CD4-positive, alpha-beta T cell (primary cell): ENCODE measurements around the gene GPR157. TPM values are rescaled to one million over a fixed set of nuclear protein-coding genes. Genes with fewer than 3 reads are reported as not detected.

Source experiments
- ATAC-seq: fragments of 200-7000 bp; cut with Tn5 transposase; one replicate; pipeline ENCODE4 v1.10.0; 2022; ENCODE audit warnings: mild to moderate bottlenecking; ENCODE audit not compliant: poor library complexity
- CTCF ChIA-PET: fragments of 350-600 bp; sonication (Branson Sonifier 250); formaldehyde crosslinking; loops from one replicate; lab custom pipeline; 2021; ENCODE audit warnings: antibody characterized with exemption, inconsistent platforms; lab: Charles Lee
- POLR2A ChIA-PET: fragments of 350-600 bp; sonication (Branson Sonifier 250); formaldehyde crosslinking; loops from one replicate; lab custom pipeline; 2021; ENCODE audit warnings: antibody characterized with exemption, inconsistent platforms; lab: Charles Lee
- DNase-seq, 14 experiments: peaks; one replicate each; pipeline ENCODE4 v3.0.0-alpha.2; 2013 to 2020; ENCODE audit warnings: mixed read lengths in 2 of 14
- H3K27ac ChIP-seq, 2 donors: one replicate each; pipeline versions ENCODE4 v1.5.1 to v1.7.0; 2013; ENCODE audit warnings: low read length in 2 of 2, low read depth in 1 of 2, mild to moderate bottlenecking in 1 of 2
- H3K27me3 ChIP-seq, 2 experiments: 1 replicate in 1 of 2; 2 replicates in 1 of 2; pipeline versions ENCODE4 v1.6.1 to v1.7.0; 2013; ENCODE audit warnings: low read length in 2 of 2, control low read depth in 1 of 2, mild to moderate bottlenecking in 1 of 2, moderate library complexity in 1 of 2; ENCODE audit not compliant: insufficient read depth in 2 of 2, control insufficient read depth in 1 of 2
- H3K36me3 ChIP-seq: one replicate; pipeline ENCODE4 v1.6.1; 2013; ENCODE audit warnings: low read length, control low read depth; ENCODE audit not compliant: insufficient read depth
- H3K4me1 ChIP-seq: one replicate; pipeline ENCODE4 v1.6.1; 2013; ENCODE audit warnings: low read length, control low read depth; ENCODE audit not compliant: insufficient read depth
- H3K4me3 ChIP-seq: one replicate; pipeline ENCODE4 v1.5.1; 2013; ENCODE audit warnings: mild to moderate bottlenecking, low read length, moderate library complexity
- H3K9me3 ChIP-seq, 2 experiments: 1 replicate in 1 of 2; 2 replicates in 1 of 2; pipeline versions ENCODE4 v1.6.1 to v1.7.0; 2013; ENCODE audit warnings: low read length in 2 of 2, mild to moderate bottlenecking in 2 of 2, control low read depth in 1 of 2, moderate library complexity in 1 of 2; ENCODE audit not compliant: control insufficient read depth in 1 of 2, insufficient read depth in 1 of 2
- H3K27ac Mint-ChIP-seq: one replicate; pipeline ENCODE4 v1.8.0; 2020; ENCODE audit warnings: mixed read lengths
- H3K27me3 Mint-ChIP-seq: one replicate; pipeline ENCODE4 v1.8.0; 2021; ENCODE audit warnings: mixed read lengths
- H3K36me3 Mint-ChIP-seq: one replicate; pipeline ENCODE4 v1.8.0; 2021; ENCODE audit warnings: low read depth, mixed read lengths
- H3K4me1 Mint-ChIP-seq: one replicate; pipeline ENCODE4 v1.8.0; 2021; ENCODE audit warnings: low read depth, mixed read lengths
- H3K4me3 Mint-ChIP-seq: one replicate; pipeline ENCODE4 v1.8.0; 2020; ENCODE audit warnings: mild to moderate bottlenecking, mixed read lengths
- H3K9me3 Mint-ChIP-seq: one replicate; pipeline ENCODE4 v1.8.0; 2020; ENCODE audit warnings: mixed read lengths
- intact Hi-C, 2 experiments: fragments of 100-400 bp; cut with DNase I in 1 of 2; cut with micrococcal nuclease in 1 of 2; formaldehyde crosslinking; loops; one replicate each; pipeline versions ENCODE4 v1.15.1 to v1.9.0; 2023 to 2025; cut with DNase I, micrococcal nuclease
- total RNA-seq, 174 experiments: library from RNA in 2 of 174; stranded (reverse) in 2 of 174; gene quantifications; one replicate each; pipeline ENCODE4 v1.2.3 and lab custom pipeline; 2021 to 2026
- TF ChIP-seq, protein P1 (sequence below): fragments of 200-600 bp; IDR thresholded peaks from one replicate; pipeline ENCODE4 v1.8.0; 2022; ENCODE audit warnings: antibody characterized with exemption, mild to moderate bottlenecking

The GPR157 gene
- total RNA-seq, 2 experiments from 2014 or later, result 2.1 to 5.1 TPM

DNA sequence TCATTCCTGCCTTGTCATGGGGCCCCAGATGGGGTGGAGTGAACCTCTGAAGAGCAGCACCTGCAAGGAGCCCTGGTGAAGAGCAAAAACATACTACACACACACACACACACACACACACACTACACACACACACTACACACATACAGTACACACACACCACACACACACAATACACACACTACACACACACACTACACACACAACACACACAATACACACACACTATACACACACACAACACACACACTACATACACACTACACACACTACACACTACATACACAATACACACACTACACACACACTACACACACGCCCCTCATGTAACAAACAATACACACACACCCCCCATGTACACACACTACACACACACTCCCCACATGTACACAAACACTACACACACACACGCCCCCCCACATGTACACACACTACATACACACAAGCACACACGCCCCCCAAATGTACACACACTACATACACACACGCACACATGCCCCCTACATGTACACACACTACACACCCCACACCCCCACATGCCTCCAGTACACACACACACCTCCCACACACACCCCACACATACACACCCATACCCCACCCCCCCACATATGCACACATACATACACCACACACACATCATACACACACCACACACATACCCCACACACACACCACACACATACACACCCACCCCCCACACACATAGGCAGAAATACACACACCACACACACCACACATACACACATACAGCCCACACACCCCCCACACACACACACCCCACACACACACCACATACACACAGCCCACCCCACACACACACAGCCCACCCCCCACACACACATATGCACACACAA is 68.8 kb downstream of the GPR157 start:
- no peak overlapping the region for H3K4me3 ChIP-seq
- H3K4me1 ChIP-seq, result no peaks in the 10 kb centered on the region
- H3K4me3 Mint-ChIP-seq, result no peak overlapping the region
- ATAC-seq (no peak), DNase-seq (no peak)
- peaks cover 2% of the 10 kb centered on the region for H3K27me3 Mint-ChIP-seq
- H3K36me3 Mint-ChIP-seq, result no peaks in the 10 kb centered on the region
- H3K27ac ChIP-seq, result no peak overlapping the region
- H3K9me3 ChIP-seq, result no peaks in the 10 kb centered on the region
- ChIA-PET CTCF (interaction anchor here (0.6 kb wide), 1 partner anchor 55 kb away, joined by 3 read pairs; no protein-coding TSS in a partner anchor), POLR2A (no interaction called here)
- TF ChIP-seq, protein P1, sequence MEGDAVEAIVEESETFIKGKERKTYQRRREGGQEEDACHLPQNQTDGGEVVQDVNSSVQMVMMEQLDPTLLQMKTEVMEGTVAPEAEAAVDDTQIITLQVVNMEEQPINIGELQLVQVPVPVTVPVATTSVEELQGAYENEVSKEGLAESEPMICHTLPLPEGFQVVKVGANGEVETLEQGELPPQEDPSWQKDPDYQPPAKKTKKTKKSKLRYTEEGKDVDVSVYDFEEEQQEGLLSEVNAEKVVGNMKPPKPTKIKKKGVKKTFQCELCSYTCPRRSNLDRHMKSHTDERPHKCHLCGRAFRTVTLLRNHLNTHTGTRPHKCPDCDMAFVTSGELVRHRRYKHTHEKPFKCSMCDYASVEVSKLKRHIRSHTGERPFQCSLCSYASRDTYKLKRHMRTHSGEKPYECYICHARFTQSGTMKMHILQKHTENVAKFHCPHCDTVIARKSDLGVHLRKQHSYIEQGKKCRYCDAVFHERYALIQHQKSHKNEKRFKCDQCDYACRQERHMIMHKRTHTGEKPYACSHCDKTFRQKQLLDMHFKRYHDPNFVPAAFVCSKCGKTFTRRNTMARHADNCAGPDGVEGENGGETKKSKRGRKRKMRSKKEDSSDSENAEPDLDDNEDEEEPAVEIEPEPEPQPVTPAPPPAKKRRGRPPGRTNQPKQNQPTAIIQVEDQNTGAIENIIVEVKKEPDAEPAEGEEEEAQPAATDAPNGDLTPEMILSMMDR, result no peak
- no peaks in the 10 kb centered on the region for H3K27me3 ChIP-seq
- no peak overlapping the region for H3K27ac Mint-ChIP-seq
- H3K4me1 Mint-ChIP-seq, result no peaks in the 10 kb centered on the region
- intact Hi-C loops, result no loop called here
- H3K36me3 ChIP-seq, result no peaks in the 10 kb centered on the region
- no peaks in the 10 kb centered on the region for H3K9me3 Mint-ChIP-seq

- TF ChIP-seq, protein P1, result no peak
- ATAC-seq, result no peak
- Mint-ChIP-seq H3K27me3 (no peaks in the 10 kb centered on the region), H3K36me3 (no peaks in the 10 kb centered on the region), H3K4me3 (no peak overlapping the region), H3K4me1 (no peaks in the 10 kb centered on the region), H3K9me3 (no peaks in the 10 kb centered on the region), H3K27ac (no peak overlapping the region)
- no peak overlapping the region for H3K27ac ChIP-seq
- no peaks in the 10 kb centered on the region for H3K36me3 ChIP-seq
- CTCF ChIA-PET, result no interaction called here
- H3K9me3 ChIP-seq, result no peaks in the 10 kb centered on the region
- no peaks in the 10 kb centered on the region for H3K27me3 ChIP-seq
- H3K4me3 ChIP-seq, result no peak overlapping the region
- POLR2A ChIA-PET, result no interaction called here
- intact Hi-C loops, result no loop called here
- no peaks in the 10 kb centered on the region for H3K4me1 ChIP-seq
- DNase-seq, result no peak
Measured at GRCh38 chr1:9058465-9058864, 70.4 kb downstream of the GPR157 start.

DNA sequence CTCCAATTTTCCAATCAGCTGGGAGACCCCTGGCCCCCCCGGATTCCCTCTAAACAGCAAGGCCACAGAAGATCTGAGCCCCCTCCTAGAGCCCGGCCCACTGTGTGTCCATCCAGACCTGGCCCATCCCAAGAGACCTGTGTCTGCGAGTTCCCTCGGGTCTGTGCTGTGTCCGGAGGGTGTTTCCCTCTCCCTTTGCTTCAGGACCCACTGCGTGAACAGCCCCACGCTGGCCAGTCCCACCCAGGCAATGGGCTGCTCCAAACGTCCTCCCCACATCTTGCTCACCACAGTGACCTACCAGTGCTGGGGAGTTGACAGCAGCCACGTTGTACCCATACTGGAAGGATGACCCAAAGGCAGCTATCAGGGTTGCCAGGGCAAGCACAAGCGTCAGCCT is 71.1 kb downstream of the GPR157 start:
- H3K4me3 Mint-ChIP-seq, result no peak overlapping the region
- CTCF ChIA-PET, result interaction anchor here (0.7 kb wide), 1 partner anchor 1533 kb away, joined by 3 read pairs; no protein-coding TSS in a partner anchor
- Histone ChIP-seq H3K36me3 (no peaks in the 10 kb centered on the region), H3K9me3 (no peaks in the 10 kb centered on the region), H3K27me3 (no peaks in the 10 kb centered on the region), H3K4me3 (no peak overlapping the region), H3K4me1 (no peaks in the 10 kb centered on the region), H3K27ac (no peak overlapping the region)
- ATAC-seq (no peak), DNase-seq (no peak)
- no peaks in the 10 kb centered on the region for H3K36me3 Mint-ChIP-seq
- no peaks in the 10 kb centered on the region for H3K27me3 Mint-ChIP-seq
- no peak overlapping the region for H3K27ac Mint-ChIP-seq
- POLR2A ChIA-PET, result no interaction called here
- H3K4me1 Mint-ChIP-seq, result no peaks in the 10 kb centered on the region
- TF ChIP-seq, protein P1, result no peak
- H3K9me3 Mint-ChIP-seq, result no peaks in the 10 kb centered on the region
- intact Hi-C loops, result no loop called here
